ENCODE results near the gene ZDHHC5.
"Not testable (repeated sequence)": the region's sequence is repeated elsewhere in the genome, so short reads cannot be mapped to it uniquely, and the experiment has no call there.

Gene ZDHHC5

DNA sequence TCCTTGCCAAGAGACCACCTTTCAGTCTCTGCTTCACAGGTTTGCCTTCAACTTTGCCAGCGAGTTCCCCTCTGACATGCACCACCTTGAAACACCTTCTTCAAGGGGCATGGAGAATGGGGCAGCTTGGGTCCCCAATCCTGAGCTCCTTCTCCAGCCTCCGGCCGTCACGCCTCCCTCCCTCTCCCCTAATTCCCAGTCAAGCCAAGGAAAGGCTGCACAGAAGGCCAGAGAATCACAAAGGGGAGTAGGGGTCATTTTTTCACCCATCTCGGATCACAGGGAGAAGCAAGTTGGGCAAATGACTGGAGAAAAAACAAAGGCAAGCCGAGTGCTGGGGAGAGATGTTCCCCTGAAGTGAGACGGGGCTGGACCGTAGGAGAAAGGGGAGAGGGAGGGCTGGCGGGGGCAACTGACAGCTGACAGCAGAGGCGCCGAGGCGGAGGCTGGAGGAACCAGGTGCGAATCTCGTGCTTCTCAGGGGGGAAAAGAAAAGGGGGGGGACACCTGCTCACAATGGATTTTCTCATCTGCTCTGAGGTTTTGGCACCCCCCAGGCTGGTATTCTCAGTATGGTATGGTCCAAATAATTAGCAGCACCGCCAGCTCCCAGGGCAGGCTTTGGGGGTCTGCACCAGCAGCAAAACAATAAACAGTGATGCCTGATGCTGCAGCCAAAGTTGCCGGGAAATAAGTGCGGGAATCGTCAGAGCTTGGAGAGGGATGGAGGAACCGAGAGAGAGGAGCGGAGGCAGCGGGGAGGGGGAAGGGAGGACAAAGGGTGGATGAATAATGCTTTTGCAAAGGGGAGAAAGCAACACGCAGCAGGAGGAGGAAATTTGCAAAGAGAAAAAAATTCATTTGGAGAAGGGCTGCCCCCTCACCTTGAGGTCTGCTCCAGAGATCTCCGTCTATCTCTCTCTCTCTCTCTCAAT is 18.8 kb upstream of the ZDHHC5 start:
- H3K27ac ChIP-seq: no peak overlapping the region
- TF ChIP-seq, protein P1, sequence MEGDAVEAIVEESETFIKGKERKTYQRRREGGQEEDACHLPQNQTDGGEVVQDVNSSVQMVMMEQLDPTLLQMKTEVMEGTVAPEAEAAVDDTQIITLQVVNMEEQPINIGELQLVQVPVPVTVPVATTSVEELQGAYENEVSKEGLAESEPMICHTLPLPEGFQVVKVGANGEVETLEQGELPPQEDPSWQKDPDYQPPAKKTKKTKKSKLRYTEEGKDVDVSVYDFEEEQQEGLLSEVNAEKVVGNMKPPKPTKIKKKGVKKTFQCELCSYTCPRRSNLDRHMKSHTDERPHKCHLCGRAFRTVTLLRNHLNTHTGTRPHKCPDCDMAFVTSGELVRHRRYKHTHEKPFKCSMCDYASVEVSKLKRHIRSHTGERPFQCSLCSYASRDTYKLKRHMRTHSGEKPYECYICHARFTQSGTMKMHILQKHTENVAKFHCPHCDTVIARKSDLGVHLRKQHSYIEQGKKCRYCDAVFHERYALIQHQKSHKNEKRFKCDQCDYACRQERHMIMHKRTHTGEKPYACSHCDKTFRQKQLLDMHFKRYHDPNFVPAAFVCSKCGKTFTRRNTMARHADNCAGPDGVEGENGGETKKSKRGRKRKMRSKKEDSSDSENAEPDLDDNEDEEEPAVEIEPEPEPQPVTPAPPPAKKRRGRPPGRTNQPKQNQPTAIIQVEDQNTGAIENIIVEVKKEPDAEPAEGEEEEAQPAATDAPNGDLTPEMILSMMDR (IDR thresholded peaks at IDR 0.05): no peak
- TF ChIP-seq ZFX (IDR thresholded peaks at IDR 0.05; ENCODE audit: borderline replicate concordance): no peak

DNA sequence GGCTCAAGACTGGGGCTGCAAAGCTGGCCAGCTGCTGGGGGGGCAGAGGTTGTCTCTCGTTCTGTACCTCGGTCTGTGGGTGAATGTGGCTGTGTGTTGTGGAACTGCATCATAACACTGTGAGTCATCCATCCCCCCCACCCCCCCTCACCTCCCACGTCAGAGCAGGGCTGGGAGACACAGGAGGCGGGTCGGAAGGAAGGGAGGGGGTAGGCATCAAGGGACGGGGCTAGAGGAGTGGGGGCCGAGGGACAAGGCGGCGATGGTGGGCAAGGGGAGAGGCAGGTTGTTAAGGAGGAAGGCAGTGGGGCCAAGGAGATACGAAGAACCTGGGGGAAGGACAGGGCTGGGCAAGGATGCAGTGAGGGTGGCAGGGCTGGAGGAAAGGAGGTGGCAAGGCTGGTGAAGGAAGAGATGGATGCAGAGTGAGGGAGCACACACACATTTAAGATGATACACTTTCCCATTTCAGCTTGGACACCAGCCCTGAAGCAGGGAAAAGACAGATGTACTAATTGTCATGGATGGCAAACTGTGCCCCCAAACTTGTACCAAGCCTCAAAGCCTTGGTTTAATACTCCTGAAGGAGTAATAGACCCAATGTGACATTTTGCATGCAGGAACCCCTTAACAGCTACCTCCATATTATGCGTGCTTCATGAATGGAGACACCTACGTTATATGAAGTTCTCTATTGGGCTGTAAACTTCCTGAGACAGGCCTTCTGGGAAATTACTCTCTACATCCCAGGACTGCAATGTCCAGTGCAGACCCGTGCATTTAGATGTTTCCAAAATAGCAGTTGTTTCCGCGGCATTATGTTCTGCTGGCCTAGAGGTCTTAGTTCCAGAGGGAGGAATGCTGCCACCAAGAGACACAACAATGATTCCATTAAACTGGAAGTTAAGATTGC is 17.8 kb upstream of the ZDHHC5 start, which contains the start of gene YPEL4:
YPEL4 (minus strand) TSS at position 87 of the 913 bp plus-strand sequence. CDS start 2,805 bp downstream, outside the sequence.
- H3K27ac ChIP-seq: no peak within 1 kb of the TSS
- TF ChIP-seq ZFX (IDR thresholded peaks at IDR 0.05; ENCODE audit: borderline replicate concordance): no peak

DNA sequence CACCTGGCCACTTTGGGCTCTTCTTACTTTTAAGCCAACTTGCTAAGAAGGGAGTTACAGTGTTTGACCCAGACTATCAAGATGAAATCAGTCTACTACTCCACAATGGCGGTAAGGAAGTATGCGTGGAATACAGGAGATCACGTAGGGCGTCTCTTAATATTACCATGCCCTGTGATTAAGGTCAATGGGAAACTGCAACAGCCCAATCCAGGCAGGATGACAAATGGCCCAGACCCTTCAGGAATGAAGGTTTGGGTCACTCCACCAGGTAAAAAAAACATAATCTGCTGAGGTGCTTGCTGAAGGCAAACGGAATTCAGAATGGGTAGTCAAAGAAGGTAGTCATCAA is 17.2 kb upstream of the ZDHHC5 start:
- TF ChIP-seq, protein P1 (IDR thresholded peaks at IDR 0.05): no peak
- TF ChIP-seq ZFX (IDR thresholded peaks at IDR 0.05; ENCODE audit: borderline replicate concordance): no peak
- no peak overlapping the region for H3K27ac ChIP-seq

DNA sequence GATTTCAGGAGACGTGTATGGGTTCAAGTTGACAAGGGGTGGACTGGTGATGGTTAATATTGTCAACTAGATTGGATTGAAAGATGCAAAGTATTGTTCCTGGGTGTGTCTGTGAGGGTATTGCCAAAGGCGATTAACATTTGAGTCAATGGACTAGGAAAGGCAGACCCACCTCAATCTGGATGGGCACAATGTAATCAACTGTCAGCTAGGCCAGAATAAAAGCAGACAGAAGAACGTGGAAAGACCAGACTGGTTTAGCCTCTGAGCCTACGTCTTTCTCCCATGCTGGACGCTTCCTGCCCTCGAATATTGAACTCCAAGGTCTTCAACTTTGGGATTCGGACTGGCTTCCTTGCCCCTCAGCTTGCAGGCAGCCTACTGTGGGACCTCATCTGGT is 16.5 kb upstream of the ZDHHC5 start:
- no peak for TF ChIP-seq ZFX (IDR thresholded peaks at IDR 0.05; ENCODE audit: borderline replicate concordance)
- TF ChIP-seq, protein P1 (IDR thresholded peaks at IDR 0.05): no peak
- no peak overlapping the region for H3K27ac ChIP-seq

DNA sequence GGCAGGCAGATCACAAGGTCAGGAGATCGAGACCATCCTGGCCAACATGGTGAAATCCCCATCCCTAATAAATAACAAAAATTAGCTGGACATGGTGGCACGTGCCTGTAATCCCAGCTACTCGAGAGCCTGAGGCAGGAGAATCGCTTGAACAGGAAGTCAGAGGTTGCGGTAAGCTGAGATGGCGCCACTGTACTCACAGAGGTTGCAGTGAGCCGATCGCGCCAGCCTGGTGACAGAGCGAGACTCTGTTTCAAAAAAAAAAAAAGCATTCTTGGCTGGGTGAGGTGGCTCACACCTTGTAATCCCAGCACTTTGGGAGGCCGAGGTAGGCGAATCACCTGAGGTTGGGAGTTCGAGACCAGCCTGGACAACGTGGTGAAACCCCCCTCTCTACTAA is 15.7 kb upstream of the ZDHHC5 start:
- H3K27ac ChIP-seq: not testable (repeated sequence)

DNA sequence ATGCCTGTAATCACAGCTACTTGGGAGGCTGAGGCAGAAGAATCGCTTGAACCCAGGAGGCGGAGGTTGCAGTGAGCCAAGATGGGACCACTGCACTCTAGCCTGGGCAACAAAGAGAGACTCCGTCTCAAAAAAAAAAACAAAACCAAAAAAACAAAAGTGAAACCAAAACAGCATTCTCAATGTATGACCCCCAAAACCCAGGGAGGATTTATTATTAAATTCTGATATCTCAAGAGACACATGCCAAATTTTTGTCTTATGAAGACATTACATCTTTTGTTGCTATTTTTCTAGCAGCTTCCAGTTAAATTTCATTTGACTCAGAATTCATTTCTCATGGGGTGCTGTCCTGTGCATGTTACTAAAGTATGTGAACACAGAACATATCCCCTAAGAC is 15.3 kb upstream of the ZDHHC5 start:
- TF ChIP-seq, protein P1 (IDR thresholded peaks at IDR 0.05): no peak
- TF ChIP-seq ZFX (IDR thresholded peaks at IDR 0.05; ENCODE audit: borderline replicate concordance): no peak
- no peak overlapping the region for H3K27ac ChIP-seq

DNA sequence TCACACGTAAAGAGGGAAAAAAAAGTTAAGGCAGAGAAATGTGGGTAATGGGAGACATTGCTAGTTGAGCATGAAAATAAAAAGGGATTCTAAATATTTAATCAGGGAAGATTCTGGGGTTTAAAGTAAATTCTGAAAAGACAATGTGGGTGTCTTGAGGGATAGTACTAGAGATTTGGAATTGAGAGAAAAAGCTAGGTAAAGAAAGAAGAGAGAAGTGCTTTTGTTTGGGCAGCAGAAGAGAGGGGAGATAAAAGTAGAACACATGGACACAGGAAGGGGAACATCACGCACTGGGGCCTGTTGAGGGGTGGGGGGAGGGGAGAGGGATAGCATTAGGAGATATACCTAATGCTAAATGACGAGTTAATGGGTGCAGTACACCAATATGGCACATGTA is 14.8 kb upstream of the ZDHHC5 start:
- TF ChIP-seq, protein P1 (IDR thresholded peaks at IDR 0.05): no peak
- TF ChIP-seq ZFX (IDR thresholded peaks at IDR 0.05; ENCODE audit: borderline replicate concordance): no peak
- no peak overlapping the region for H3K27ac ChIP-seq

DNA sequence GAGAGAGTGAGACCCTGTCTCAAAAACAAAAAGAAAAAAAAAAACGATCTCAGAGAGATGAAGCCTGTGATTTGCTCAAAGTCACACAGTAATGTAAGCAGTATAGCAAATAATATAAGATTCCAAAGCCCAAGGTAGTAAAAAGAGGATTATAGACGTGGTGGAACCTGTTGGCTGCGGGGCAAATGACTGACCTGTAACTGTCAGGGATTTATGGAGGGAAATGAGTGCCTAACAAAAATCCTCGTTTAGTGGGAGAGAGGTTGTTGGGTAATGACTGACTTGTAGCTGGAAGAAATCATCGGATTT is 11.1 kb upstream of the ZDHHC5 start:
- H3K27ac ChIP-seq: peak overlapping the region; percentile 53
- TF ChIP-seq ZFX (IDR thresholded peaks at IDR 0.05; ENCODE audit: borderline replicate concordance): no peak
- TF ChIP-seq, protein P1 (IDR thresholded peaks at IDR 0.05): no peak
